GM19395 (cell line): ENCODE measurements around the gene SEMA7A.
A peak's percentile ranks its signal among the peaks of the same experiment; 100 is the strongest.
"Not testable (repeated sequence)": the region's sequence is repeated elsewhere in the genome, so short reads cannot be mapped to it uniquely, and the experiment has no call there.

ENCODE experiments used
- ATAC-seq: cut with Tn5 transposase; IDR thresholded peaks from one replicate; pipeline ENCODE4 v1.9.1; 2021; ENCODE audit warnings: mild to moderate bottlenecking, moderate library complexity; ENCODE audit not compliant: unreplicated experiment

SEMA7A gene

GRCh38 chr15:74390647-74391288, 43.0 kb downstream of the SEMA7A start:
- ATAC-seq, result no peak

- not testable (repeated sequence) for ATAC-seq
Measured at GRCh38 chr15:74390049-74390646, 43.6 kb downstream of the SEMA7A start.

- no peak for ATAC-seq
Measured at GRCh38 chr15:74389241-74390048, 44.3 kb downstream of the SEMA7A start.

GRCh38 chr15:74388363-74388951, 45.3 kb downstream of the SEMA7A start:
- no peak for ATAC-seq

GRCh38 chr15:74387621-74388362, 46.0 kb downstream of the SEMA7A start:
- no peak for ATAC-seq

- ATAC-seq, result no peak
Measured at GRCh38 chr15:74387141-74387541, 46.6 kb downstream of the SEMA7A start.

- no peak for ATAC-seq
Measured at GRCh38 chr15:74386496-74387140, 47.1 kb downstream of the SEMA7A start.

GRCh38 chr15:74385733-74386132, 48.0 kb downstream of the SEMA7A start:
- no peak for ATAC-seq

- ATAC-seq, result peak; percentile 68
Measured at GRCh38 chr15:74384881-74385643, 48.7 kb downstream of the SEMA7A start.

GRCh38 chr15:74384566-74384880, 49.2 kb downstream of the SEMA7A start:
- ATAC-seq, result no peak

- peak; percentile 60 for ATAC-seq
Measured at GRCh38 chr15:74383695-74384565, 49.8 kb downstream of the SEMA7A start.

- peak; percentile 5 for ATAC-seq
Measured at GRCh38 chr15:74383286-74383685, 50.5 kb downstream of the SEMA7A start.

- ATAC-seq, result no peak
Measured at GRCh38 chr15:74382004-74382816, 51.5 kb downstream of the SEMA7A start.

GRCh38 chr15:74381481-74381880, 52.3 kb downstream of the SEMA7A start:
- no peak for ATAC-seq

- no peak for ATAC-seq
Measured at GRCh38 chr15:74381190-74381453, 52.6 kb downstream of the SEMA7A start.

GRCh38 chr15:74380361-74381189, 53.2 kb downstream of the SEMA7A start:
- no peak for ATAC-seq

- ATAC-seq, result no peak
Measured at GRCh38 chr15:74378848-74379247, 54.9 kb downstream of the SEMA7A start.
